Gastroesophageal sphincter (tissue), 4 donors: Measurements from ENCODE around the gene ACOT7. TPM values are rescaled to one million over a fixed set of nuclear protein-coding genes. Genes with fewer than 3 reads are reported as not detected.

Experiments used
- ATAC-seq: fragments of 150-250 bp; one replicate; pipeline ENCODE4 v1.9.1; 2016; ENCODE audit warnings: mild to moderate bottlenecking, moderate library complexity
- H3K27ac ChIP-seq, 4 donors: fragments of 200-600 bp; sonication (generic) in 3 of 4; 1 replicate in 3 of 4; 2 replicates in 1 of 4; pipeline ENCODE4 v1.5.1; 2016 to 2019
- H3K27me3 ChIP-seq: fragments of 200-600 bp; sonication (generic); one replicate; pipeline ENCODE4 v1.5.1; 2019
- H3K36me3 ChIP-seq, 2 donors: fragments of 200-600 bp; sonication (generic); one replicate each; pipeline ENCODE4 v1.5.1; 2019; ENCODE audit warnings: control low read depth in 1 of 2
- H3K4me1 ChIP-seq, 3 donors: fragments of 200-600 bp; sonication (generic); 1 replicate in 2 of 3; 2 replicates in 1 of 3; pipeline ENCODE4 v1.5.1; 2016 to 2019; ENCODE audit warnings: control low read depth in 2 of 3
- H3K4me3 ChIP-seq, 2 donors: fragments of 200-600 bp; sonication (generic); one replicate each; pipeline ENCODE4 v1.5.1; 2019; ENCODE audit warnings: mild to moderate bottlenecking in 1 of 2, moderate library complexity in 1 of 2
- H3K9me3 ChIP-seq, 3 donors: fragments of 200-600 bp; sonication (generic); one replicate each; pipeline ENCODE4 v1.5.1; 2017 to 2019; ENCODE audit warnings: control low read depth in 2 of 3
- CTCF ChIP-seq, 4 experiments: fragments of 200-600 bp in 2 of 4; fragments of 450-650 bp in 2 of 4; sonication (generic) in 1 of 4; IDR thresholded peaks; one replicate each; pipeline ENCODE4 v1.5.1; 2017 to 2019; ENCODE audit warnings: antibody characterized with exemption in 4 of 4, mild to moderate bottlenecking in 2 of 4, moderate library complexity in 2 of 4
- EP300 ChIP-seq: sonication (generic); formaldehyde crosslinking; IDR thresholded peaks from one replicate; pipeline ENCODE4 v1.6.1; 2017; ENCODE audit warnings: antibody characterized with exemption, mild to moderate bottlenecking
- POLR2A ChIP-seq, 2 donors: fragments of 450-650 bp; IDR thresholded peaks; one replicate each; pipeline ENCODE4 v1.6.1; 2017; ENCODE audit warnings: antibody characterized with exemption in 2 of 2, mild to moderate bottlenecking in 2 of 2, moderate library complexity in 1 of 2
- POLR2AphosphoS5 ChIP-seq: sonication (generic); formaldehyde crosslinking; IDR thresholded peaks from one replicate; pipeline ENCODE4 v1.6.1; 2017; ENCODE audit warnings: antibody characterized with exemption
- WGBS, 2 donors: methylation state at CpG; one replicate each; pipeline ENCODE4 v1.1.5; 2018; ENCODE audit warnings: low coverage in 1 of 2; 5-methylcytosine and 5-hydroxymethylcytosine counted together
- total RNA-seq, 4 donors: library from RNA; depleted of rRNA; stranded (reverse); fragments of >200 nt; gene quantifications; one replicate each; pipeline ENCODE4 v1.1.0, GENCODE V29; 2016

Gene ACOT7
- total RNA-seq, 4 donors from 2014 or later, result 22.3 to 32.5 (median 25.0) TPM

DNA sequence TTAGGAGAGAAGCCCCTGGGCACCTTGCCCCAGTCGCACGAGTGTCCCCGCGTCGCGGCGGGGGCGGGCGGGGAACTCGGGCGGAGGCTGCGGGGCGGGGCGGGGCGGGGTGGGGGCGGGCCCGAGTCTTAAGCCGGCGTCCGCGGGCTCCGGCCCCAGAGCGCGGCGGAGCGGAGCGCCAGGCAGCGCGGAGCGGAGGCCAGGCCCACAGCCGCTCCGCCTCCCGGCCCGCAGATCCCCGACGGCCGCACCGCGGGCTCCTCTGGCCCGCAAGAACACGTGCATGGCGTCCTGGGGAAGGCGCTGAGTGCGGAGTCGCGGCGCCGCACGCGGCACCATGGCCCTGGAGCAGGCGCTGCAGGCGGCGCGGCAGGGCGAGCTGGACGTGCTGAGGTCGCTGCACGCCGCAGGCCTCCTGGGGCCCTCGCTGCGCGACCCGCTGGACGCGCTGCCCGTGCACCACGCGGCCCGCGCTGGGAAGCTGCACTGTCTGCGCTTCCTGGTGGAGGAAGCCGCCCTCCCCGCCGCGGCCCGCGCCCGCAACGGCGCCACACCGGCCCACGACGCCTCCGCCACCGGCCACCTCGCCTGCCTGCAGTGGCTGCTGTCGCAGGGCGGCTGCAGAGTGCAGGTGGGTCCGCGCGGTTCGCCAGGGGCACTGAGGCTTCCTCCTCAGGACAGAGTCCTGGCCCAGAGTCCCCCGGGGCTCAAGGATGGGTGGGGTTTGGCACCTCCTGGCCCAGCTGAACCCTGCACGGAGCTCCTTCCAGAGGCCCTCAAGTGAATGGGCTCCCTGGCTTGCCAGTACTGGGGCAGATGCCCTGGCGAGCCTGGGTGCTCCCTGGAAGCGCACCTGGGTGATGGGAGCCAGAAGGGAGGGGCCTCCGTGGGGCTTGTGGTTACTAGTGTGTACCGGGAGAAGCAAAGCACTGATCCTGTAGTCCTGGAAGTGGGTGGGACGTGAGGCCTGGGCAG, 31.3 kb upstream of the ACOT7 start, which contains the start of gene ESPN:
ESPN (plus strand) TSS at position 158 of the 975 bp plus-strand sequence; CDS start at position 338, 180 bp downstream.
- no peak for ATAC-seq
- 0% methylated on average over 1 of the region's 99 CpGs; no CpG with 5 or more reads in 1 of the 2 donors for WGBS, 2 donors
- Histone ChIP-seq H3K9me3 (no peaks in the 10 kb centered on the region), H3K27me3 (peaks cover 100% of the 10 kb centered on the region), H3K4me3 (peak within 1 kb of the TSS in 1 of 2 donors; percentile 32), H3K36me3 (no peaks in the 10 kb centered on the region), H3K27ac (no peak within 1 kb of the TSS), H3K4me1 (peaks cover 0 to 36% (median 12%) of the 10 kb centered on the region in 3 donors)
- TF ChIP-seq POLR2A (IDR thresholded peaks at IDR 0.05) (no peak), CTCF (IDR thresholded peaks at IDR 0.05) (no peak), POLR2AphosphoS5 (no peak), EP300 (no peak)

GRCh38 chr1:6424000-6424565, 30.5 kb upstream of the ACOT7 start:
- no peaks in the 10 kb centered on the region for H3K36me3 ChIP-seq
- TF ChIP-seq POLR2A (IDR thresholded peaks at IDR 0.05), result no peak
- no peak for TF ChIP-seq POLR2AphosphoS5
- TF ChIP-seq EP300, result no peak
- no peak for TF ChIP-seq CTCF (IDR thresholded peaks at IDR 0.05)
- no peaks in the 10 kb centered on the region for H3K9me3 ChIP-seq
- peaks cover 100% of the 10 kb centered on the region for H3K27me3 ChIP-seq
- 0% methylated on average over 7 of the region's 35 CpGs; no CpG with 5 or more reads in 1 of the 2 donors for WGBS, 2 donors
- H3K4me1 ChIP-seq, result peaks cover 0 to 44% (median 20%) of the 10 kb centered on the region in 3 donors
- no peak overlapping the region for H3K27ac ChIP-seq
- no peak for ATAC-seq
- H3K4me3 ChIP-seq, result peak overlapping the region in 1 of 2 donors; percentile 32

DNA sequence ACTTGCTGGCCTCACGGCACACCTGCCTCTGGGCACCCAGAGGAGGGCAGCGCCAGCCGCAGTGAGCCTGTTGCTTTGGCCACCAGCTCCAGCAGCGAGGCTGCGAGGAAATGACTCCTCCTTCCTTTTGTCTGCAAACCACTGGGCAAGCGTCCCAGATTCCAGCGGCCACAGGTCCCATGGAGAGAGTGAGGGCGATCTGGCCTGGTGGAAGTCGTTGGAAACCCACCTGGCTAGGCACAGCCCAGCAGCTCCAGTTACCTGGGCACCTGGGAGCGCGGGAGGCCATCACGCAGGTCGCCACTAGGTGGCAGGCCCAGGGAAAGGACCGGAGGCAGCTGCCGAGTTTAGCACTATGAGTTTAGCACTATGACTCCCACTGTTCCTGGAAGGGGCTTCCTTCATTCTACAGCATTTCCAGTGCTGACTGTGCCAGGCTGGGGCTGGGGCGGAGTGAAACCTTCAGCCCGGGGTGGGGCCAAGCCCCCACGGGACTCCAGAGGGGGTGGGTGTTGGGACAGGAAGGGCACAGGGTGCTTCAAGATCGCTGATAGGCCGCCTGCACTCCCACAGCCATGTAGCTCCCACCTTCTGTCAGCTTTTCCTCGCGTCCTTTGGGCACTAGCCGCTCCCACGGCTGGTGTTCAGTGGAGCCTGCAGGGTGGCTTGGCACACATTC, 29.9 kb upstream of the ACOT7 start:
- Histone ChIP-seq H3K27me3 (peaks cover 100% of the 10 kb centered on the region), H3K36me3 (no peaks in the 10 kb centered on the region), H3K9me3 (no peaks in the 10 kb centered on the region), H3K27ac (no peak overlapping the region), H3K4me1 (peaks cover 0 to 51% (median 23%) of the 10 kb centered on the region in 3 donors), H3K4me3 (no peak overlapping the region)
- TF ChIP-seq EP300 (no peak), CTCF (IDR thresholded peaks at IDR 0.05) (peak in 2 of 4 experiments; percentile 24 to 51), POLR2AphosphoS5 (no peak), POLR2A (IDR thresholded peaks at IDR 0.05) (no peak)
- WGBS, 2 donors, result 0 to 10% methylated on average over 2 of the region's 24 CpGs
- ATAC-seq, result peak; percentile 20

DNA sequence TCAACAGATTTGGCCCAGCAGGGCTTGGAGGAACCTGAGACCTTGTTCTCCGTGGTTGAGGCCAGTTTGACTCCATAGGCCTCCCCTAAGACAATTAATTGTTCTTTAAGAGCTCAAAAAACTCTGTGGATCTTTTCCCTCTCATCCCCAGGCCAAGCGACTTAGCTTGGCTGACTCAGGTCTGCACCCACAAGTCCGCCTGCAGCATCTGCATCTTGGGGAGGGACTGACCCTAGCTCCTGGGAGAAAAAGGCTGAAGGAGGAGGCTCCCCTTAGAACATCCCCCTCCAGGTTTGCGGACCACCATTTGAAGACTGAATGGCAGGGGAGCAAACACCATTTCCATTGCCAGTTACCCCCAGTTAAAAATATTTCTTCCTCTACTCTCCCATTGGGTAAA, 27.7 kb upstream of the ACOT7 start:
- no peak for ATAC-seq

More for the DNA sequence above, 27.7 kb upstream of the ACOT7 start:
- Histone ChIP-seq H3K27ac (no peak overlapping the region), H3K4me3 (no peak overlapping the region), H3K36me3 (no peaks in the 10 kb centered on the region), H3K4me1 (peaks cover 0 to 51% (median 23%) of the 10 kb centered on the region in 3 donors), H3K9me3 (no peaks in the 10 kb centered on the region), H3K27me3 (peaks cover 100% of the 10 kb centered on the region)
- 17 to 52% methylated on average over 2 to 3 of the region's 4 CpGs for WGBS, 2 donors
- TF ChIP-seq POLR2A (IDR thresholded peaks at IDR 0.05) (no peak), POLR2AphosphoS5 (no peak), CTCF (IDR thresholded peaks at IDR 0.05) (no peak), EP300 (no peak)
